NCI-H510A (cell line): ENCODE data around the gene ARID3B.
A peak's percentile ranks its signal among the peaks of the same experiment; 100 is the strongest.
"Not testable (repeated sequence)": the region's sequence is repeated elsewhere in the genome, so short reads cannot be mapped to it uniquely, and the experiment has no call there.

Experiments used
- DNase-seq: peaks from one replicate; lab custom pipeline; 2025; lab: John Stamatoyannopoulos, UW

Gene ARID3B

DNA sequence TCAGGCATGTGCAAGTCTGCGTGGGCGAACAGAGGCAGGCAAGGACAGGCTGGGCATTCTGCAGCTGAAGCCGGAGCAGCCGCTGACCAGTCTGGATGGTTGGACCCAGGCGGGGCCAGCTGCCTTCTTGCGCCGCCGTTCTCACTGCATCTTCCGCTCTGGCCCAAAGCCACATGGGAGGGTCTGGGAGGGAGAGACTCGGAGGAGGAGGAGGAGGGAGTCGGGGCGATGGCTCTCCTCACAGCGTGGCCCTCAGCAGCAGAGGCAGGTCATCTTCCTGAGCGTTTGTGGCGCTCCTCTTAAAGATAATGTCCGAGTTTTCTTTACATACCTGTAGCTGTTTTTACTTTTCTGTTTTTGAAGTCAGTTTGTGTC is 80.5 kb downstream of the ARID3B start:
- DNase-seq, result no peak

DNA sequence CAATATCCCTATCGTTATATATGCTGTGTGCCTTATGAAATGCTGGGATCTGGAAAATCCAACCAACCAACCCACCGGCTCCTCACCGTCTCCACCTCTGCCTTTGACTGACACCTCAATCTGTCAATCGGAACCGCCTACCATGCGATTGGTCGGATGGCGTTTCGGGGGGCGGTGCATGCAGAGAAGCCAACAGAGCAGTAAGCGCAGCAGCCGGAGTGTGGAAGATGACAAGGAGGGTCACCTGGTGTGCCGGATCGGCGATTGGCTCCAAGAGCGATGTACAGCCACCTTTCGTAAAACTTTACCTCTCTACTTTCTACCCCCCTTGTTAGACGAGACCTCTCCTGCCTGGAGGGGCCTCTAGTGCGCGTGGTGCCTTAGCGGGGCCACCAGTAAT is 80.9 kb downstream of the ARID3B start:
- no peak for DNase-seq

DNA sequence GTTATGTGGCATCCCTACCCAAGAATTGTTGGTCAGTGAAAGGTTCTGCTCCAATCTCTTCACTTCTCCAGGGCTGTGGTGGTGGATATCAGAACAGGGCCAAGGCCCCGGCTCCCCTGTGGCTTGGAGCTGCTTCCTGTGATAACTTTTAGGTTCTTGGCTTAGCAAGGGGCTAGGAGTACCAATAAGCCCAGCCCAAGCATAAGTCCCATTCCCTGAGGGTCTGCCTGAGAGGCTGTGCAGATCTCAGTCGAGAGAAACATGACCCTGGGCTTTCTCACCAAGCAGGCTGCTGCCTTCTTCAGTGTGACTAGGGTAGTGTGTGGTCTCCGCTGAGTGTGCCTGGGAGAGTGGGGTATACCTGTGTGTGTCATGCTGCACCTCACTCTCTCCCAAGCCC is 81.7 kb downstream of the ARID3B start:
- no peak for DNase-seq

DNA sequence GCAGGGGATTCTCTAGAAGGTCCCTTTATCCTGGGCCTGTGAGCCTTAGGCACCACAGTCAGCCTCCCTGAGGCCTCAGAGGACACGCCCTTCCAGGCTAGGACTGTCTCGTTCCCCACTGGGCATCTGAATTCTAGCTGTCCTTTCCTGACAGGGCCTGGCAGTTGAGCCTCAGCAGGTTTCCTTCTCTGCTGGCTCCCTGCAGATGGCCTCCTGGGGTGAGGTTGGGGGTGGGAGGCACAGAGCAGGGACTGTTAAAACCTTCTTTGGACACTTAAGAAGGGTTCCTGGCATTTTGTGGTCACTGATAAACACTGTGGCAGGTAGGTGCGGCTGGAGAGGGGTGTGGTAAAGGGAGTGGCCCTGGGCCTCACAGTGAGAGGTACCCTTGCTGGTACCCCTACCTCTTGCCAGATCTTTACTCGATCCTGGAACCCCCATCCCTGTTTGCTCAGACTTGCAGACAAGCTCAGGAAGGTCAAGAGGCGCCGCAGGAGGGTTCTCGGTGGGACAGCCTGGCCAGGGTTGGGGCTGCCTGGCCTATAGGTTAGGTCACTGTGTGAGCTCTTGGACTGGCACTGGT is 83.1 kb downstream of the ARID3B start:
- DNase-seq, result no peak

DNA sequence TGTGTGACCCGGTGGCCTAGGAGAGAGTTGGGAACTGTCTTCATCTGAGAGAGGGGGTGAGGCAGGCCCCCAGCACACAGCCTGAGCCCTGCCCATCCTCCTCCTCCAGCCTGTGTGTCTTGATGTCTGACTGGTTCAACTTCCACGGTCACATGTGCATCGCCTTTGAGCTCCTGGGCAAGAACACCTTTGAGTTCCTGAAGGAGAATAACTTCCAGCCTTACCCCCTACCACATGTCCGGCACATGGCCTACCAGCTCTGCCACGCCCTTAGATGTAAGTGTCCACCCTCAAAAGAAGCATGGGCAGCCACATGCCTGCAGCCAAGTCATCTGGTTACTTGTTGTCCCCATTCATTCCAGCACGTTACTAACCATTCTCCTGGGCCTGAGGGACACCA is 84.7 kb downstream of the ARID3B start:
- no peak for DNase-seq

DNA sequence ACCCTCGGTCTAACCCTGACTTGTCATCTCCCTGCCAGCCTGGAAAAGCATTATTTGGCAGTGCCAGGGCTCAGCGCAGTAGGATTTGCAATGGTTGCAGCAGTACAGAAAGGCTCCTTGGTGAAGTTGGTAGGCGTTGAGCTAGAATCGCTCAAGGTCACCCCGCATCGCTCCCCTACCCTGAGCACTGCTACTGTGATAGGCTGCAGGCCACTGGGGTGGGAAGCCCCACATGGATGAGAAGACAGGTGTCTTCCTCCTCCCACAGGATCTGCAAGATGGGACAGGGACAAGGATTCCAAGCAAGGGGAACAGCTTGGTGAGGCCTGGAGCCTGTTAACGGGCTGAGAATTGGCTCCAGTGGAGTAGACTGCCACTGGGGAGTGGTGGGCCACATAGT is 85.3 kb downstream of the ARID3B start:
- no peak for DNase-seq

DNA sequence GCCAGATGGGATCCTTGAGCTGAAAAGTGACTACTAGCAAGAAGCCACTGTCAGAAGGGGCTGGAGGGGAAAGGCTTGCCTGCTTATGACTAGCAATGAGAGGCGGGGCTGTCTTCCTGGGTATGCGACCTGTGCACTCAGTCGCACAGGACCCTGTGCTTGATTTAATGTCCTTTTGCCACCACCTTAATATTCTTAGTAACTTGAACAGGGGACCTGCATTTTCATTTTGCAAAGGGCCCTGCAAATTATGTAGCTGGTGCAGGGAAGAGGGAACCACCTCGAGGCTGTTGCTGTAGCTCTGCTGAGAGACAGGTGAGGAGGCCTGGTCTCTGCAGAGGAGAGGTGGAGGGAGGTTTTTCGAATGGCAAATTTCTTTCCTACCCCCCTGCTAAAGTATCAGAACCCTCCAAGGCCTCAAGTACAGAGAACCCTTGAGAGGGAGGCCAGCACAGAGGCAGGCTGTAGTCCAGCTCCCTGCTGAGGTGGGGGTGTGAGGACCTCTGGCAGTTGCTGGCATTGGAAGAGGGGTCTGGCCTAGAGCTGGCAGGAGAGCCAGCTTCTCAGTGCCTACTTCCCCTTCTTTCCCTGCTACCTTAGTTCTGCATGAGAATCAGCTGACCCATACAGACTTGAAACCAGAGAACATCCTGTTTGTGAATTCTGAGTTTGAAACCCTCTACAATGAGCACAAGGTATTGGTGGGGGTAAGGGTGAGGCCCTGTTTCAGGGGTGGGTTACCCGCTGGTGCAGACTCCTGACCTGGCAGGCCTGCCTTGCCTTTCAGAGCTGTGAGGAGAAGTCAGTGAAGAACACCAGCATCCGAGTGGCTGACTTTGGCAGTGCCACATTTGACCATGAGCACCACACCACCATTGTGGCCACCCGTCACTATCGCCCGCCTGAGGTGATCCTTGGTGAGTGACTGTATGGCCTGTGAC is 86.0 kb downstream of the ARID3B start:
- no peak for DNase-seq

DNA sequence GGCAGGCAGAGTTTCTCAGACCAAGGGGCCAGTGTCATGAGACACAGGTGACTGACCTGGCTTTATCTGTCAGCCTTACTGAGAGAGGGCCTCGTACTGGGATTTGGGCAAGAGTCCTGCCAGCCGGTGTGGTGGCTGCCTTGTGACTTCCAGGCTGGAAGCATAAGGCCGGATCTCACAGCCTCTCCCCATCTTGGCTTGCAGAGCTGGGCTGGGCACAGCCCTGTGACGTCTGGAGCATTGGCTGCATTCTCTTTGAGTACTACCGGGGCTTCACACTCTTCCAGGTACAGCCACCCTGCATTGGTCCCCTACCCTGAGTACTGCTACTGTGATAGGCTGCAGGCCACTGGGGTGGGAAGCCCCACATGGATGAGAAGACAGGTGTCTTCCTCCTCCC is 86.7 kb downstream of the ARID3B start:
- no peak for DNase-seq

DNA sequence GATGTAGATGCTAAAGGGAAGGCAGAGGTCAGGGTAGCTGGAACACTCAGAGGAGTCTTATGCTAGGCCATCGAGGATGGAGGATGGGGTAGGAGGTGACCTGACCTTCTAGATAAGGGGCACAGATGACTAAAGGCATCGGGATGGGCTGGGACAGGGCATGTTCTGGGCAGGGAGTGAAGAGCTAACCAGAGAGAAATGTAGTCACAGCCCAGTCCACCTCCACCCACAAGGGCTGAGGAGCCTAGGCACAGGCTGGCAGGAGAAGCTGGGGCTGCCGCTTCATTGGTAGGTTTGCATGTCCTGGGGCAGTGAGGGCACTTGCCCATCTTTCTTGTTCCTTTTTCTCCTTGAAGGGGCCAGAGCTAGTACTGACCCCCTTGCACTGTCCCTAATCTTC is 87.2 kb downstream of the ARID3B start:
- DNase-seq, result no peak

DNA sequence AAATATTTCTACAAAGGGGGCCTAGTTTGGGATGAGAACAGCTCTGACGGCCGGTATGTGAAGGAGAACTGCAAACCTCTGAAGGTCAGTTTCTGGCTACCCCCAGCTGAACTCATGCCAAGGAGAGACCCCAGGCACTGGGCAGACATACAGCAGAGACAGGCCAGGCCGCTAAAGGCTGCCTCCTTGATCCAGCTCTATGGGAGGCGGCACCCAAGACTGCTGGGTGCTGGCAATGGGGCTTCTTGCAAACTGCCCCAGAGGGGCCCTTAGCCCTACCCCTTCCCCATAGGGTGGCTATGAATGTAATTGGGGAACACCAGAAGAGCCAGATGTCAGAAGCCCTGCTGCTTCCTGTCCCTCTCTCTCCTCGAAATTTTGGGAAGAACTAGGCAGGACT is 87.9 kb downstream of the ARID3B start:
- no peak for DNase-seq

DNA sequence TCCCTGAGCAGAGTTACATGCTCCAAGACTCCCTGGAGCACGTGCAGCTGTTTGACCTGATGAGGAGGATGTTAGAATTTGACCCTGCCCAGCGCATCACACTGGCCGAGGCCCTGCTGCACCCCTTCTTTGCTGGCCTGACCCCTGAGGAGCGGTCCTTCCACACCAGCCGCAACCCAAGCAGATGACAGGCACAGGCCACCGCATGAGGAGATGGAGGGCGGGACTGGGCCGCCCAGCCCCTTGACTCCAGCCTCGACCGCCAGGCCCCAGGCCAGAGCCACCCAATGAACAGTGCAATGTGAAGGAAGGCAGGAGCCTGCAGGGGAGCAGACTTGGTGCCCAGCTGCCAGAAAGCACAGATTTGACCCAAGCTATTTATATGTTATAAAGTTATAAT is 88.7 kb downstream of the ARID3B start:
- not testable (repeated sequence) for DNase-seq

DNA sequence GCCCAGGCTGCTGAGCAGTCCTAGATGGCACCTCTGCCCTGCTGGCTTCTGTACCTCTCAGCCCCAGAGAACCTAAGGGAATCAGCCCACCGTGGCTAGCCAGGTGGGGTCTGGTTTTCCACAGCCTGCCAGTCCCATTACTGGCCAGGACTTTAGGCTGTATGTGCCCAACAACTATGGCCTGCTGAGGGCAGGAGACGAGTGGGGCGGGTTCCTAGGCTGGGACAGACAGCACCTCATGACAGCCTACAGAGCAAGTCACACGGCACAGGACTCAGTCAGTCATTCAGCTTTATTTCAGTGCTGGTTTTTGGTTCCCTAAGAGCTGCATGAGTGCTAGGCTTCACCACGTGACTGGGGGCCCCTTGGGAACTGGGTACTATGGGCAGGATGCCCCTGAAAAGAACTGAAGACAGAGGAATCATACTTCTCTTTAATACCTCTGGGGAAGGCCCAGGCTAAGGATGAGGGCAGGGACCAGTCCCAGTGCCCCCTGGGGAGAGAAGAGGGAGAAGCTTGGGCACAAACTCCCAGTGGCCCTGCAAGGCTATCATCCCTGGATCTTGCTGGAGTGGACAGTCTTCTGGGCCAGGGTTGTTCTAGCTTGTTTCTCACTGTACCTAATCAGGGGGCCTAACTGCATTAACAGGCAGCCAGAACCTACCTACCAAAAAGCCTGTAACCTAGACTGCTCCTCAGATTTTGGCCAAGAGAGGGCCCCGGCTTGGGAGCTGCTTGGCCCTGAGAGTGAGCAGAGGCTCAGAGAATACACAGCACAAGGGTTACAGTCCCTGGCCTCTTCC is 89.5 kb downstream of the ARID3B start:
- DNase-seq, result no peak

DNA sequence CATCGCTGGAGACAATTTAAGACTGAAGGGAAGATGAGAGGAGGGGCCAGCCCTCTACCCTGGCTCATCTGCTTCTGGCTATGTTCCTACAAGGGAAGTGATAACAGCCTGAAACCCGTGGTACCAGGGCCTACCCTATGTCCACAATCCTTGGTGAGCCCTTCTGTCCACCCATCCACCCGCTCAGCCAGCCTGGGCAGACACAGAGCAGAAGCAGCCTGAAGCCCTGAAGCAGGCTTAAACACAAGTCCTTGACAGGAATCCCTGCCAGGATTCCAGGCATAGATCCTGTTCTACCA is 90.0 kb downstream of the ARID3B start:
- DNase-seq, result no peak

DNA sequence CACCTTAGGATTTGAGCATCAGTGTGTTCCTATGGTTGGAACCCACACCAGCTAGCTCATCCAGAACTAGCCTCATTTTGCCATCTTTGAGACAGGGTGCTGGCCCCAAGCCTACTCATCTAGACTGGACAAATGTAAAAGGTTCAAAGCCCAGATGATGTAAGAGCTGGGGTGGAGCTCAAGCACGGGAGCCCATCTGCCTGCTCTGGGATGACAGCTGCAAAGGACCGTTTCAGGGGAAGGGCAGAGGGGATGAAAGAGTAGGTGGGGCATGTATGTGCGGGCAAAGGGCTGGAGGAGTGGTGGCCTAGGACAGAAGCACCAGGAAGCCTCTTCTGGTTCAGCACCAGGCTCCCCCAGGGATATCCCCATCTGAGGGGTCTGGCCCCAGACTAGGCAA is 90.4 kb downstream of the ARID3B start:
- no peak for DNase-seq

DNA sequence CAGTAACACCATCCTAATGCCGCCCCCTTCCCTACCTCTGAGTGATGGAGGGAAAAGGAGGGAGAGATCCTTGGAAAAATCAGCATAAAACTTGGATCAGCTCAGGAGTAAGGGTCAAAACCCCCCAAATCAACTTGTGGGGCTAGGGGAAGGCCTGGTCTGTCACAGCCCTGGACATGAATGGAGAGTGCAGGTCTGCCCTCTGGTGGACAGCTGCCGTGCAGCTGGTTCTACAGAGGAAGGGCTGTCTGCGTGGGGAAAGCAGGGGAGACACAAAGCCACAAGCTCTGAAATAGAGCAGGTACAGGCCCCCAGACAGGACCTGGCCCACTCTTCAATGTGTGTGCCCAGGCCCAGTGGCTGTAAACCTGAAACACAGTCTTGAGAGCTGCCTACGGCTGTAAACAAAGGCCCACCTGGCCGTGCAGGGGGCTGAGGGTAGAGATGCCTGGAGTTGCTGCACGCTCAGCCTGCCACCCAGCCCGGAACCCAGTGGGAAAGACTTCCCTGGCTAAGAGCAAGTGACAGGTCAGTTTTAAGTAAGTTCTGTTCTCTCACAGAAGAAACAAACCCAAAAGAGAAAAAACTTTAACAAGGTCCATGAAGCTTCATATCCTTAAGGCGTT is 91.0 kb downstream of the ARID3B start:
- no peak for DNase-seq

DNA sequence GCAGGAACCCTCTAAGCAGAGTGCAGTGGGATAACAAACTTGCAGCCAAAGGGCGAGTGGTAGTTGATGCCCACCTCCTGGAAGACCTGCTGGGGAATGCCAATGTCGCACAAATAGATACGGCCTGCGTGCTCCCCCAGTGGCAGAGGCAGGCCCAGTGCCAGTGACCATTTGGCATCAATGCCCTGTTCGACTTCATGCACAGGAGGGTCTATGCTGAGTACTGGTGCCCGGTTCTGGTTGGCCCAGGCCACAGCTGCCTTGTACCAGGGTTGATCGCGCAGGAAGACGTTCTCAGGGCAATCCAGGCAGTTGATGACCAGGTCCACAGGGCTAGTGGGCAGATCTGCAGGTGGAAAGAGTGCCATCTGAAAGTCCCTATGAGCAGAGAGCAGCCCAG is 91.6 kb downstream of the ARID3B start:
- no peak for DNase-seq

DNA sequence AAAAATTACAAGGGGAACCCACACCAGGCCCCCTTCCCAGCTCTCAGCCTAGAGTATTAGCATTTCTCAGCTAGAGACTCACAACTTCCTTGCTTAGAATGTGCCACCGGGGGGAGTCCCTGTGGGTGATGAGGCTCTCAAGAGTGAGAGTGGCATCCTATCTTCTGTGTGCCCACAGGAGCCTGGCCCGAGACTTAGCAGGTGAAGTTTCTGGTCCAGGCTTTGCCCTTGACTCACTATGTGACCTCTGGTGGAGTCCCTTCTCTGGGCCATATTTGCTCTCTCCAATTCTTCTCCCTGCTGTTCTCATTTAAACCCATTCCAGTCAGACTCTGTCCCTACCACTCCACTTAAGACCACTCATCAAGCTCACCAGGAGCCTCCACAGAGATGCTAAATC is 92.8 kb downstream of the ARID3B start:
- DNase-seq, result no peak

DNA sequence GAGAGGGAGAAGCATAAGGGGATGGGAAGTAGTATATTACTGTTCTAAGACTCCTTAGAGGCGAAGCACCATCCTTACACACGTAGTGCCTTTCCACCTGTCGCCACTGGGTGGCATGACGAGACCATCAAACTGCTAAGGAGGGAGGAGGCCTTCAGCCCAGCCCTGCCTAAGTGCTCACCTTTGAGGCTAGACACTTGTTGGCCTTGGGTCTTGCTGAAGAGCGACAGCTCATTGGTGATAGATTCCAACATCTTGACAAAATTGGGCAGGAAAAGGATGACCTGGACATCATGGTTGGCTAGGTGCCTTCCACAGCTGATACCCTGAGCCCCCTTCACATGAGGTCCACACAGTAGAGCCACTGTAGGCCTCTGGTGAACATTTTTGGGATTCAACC is 94.2 kb downstream of the ARID3B start:
- no peak for DNase-seq

DNA sequence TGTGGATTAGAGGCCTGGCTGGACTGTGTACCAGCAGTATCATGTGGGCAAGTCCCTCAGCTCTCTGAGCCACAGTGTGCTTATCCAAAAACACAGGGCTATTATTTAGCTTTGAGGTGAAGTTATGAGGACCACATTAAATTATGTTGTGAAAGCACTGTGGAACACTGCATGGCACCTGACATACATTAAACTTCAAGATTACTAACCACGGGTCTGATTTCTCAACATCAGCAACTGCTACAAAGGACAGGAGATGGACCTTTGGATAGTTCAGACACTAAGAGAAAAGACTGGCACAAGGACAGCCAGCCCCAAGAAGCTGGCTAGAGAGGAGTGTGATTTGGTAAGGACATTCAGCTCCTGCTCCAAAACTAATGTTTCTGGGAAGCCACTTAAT is 96.0 kb downstream of the ARID3B start:
- DNase-seq, result no peak

DNA sequence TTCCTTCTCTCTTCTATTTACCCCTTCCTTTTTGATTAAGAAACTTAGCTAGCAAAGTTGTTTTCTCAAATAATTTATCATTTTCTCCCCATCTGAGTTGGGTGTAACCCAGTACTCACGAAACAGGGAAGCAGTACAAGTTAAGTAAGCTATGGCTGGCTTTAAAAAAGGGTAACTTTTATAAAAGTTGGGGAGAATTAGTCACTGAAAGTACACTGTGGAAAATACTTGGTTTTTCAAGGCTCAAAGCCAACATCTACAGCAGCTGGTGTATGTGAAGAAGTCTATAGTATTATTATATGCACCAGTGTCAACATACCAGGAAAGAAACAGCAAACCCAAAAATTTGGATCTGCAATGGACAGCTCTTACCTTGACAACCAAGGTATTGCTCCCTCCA is 100.1 kb downstream of the ARID3B start:
- DNase-seq, result no peak

DNA sequence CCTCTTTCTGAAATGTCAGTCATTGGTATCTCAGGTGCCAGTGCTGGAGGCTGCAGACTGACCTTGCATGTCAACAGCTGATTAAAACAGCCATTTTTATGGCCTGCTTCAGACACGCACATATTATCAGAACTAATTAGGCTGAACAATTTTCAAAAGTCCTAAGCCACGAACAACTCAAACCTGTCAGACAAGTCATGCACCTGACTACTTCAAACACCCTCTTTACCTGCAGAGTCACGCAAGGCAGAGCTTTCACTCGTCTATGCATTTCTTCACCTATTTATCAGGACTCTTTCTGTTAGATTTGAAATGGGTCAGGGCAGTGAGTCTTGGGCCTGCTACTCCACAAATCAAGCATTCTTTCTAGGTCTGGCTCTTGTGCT is 101.3 kb downstream of the ARID3B start:
- peak; percentile 82 for DNase-seq

DNA sequence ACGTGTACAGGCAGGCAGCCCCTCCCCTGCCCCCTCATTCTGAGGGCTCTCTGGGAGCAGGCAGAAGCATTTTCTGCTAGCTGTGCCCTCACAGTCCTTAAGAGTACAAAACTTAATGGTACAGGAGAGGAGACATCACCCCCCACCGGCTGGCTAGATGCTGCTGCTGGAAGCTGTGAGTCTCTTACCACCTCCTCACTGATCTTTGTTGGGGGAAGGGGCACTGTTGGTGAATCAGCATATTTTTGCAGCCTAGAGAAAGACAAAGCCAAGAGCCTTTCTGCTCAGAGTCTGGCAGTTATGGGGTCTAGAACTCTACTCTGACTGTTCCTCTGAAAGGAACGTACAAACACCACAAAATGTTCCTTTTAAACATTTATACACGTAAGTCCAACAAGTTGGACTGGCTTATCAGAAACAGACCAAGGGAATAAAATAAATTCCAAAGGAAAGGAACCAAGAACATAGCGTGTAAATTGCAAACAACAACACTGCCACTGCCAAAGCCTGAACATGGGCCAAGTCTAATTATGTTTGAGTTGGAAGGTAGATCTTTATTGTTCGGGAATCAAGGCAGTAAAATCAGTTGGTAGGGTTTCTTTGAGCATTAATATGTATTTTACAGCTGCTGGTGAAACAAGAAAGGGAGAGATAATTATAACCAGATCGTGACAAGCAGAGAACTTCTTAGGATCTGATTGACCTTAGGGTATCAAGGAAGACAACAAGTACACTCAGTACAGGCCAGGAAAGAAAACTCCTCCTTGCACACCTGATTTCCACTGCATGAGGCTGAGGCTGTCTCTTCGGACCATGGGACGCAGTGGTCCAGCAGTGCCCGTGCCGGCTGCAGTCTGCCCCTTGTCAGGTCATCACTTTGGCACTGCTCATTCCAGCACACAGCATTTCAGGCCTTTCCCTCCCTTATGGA is 102.0 kb downstream of the ARID3B start:
- peak; percentile 72 for DNase-seq
